Erythroblast (primary cell): ENCODE measurements around the gene CDK6.

Experiments
- GATA1 ChIP-seq: IDR thresholded peaks from 2 replicates; pipeline ENCODE4 v1.6.1; 2011; ENCODE audit warnings: low read depth, mild to moderate bottlenecking, control low read depth, low read length, moderate library complexity
- POLR2A ChIP-seq: IDR thresholded peaks from 2 replicates; pipeline ENCODE4 v1.6.1; 2011; ENCODE audit warnings: mild to moderate bottlenecking, low read length

DNA sequence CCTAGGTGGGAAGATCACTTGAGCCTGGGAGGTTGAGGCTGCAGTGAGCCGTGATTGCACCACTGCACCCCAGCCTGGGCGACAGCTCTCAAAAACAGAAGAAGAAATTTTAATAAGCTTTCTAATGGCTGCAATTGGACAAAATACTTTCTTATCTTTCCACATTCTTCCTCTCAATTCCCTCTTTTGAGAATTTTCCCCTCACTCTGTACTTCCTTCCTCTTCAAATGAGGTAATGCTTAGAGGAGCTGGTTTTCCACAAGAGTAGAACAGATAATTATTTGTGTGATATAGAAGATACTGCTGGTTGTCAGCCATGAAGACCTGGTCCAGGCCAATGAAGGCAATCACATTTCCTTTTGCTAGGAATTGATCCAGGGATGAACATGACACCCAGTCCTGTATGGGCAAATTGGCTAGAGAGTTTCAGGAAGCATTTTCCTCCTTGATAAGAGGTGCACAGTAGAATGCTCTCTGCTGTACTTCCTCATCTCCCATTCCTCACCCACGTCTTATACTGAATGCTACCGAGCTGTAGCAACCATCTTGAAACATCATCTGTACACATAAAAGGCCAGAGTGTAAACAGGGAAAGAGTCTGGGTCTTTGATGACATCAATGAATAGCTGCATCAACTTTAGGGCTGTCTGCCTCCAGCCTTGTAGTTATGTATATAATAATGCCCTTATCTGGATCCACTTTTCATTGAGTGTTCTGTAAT lies 103.9 kb downstream of the CDK6 start:
- TF ChIP-seq POLR2A (no peak), GATA1 (no peak)
